GM12878 (cell line): ENCODE results near the gene PNMA6E. TPM values are rescaled to one million over a fixed set of nuclear protein-coding genes. Genes with fewer than 3 reads are reported as not detected.

ENCODE experiments used
- ATAC-seq: fragments of 200-7000 bp; cut with Tn5 transposase; 3 replicates; pipeline ENCODE4 v1.9.1; 2020; ENCODE audit warnings: mild to moderate bottlenecking, moderate library complexity
- BruUV-seq: library from RNA; stranded (reverse); fragments of 400-500 nt; replicated peaks from 2 replicates; lab custom pipeline; 2021; lab: Mats Ljungman, UMichigan
- CTCF ChIA-PET: fragments of 300-600 bp; sonication (Branson Sonifier 250); formaldehyde crosslinking; extraction: SDS; loops from one replicate; lab custom pipeline; 2021; ENCODE audit warnings: inconsistent platforms; lab: Yijun Ruan, JAX
- POLR2A ChIA-PET: fragments of 350-600 bp; formaldehyde crosslinking; extraction: SDS; loops from one replicate; lab custom pipeline; 2021; ENCODE audit warnings: inconsistent platforms; lab: Charles Lee
- RAD21 ChIA-PET: fragments of 300-600 bp; sonication (Branson Sonifier 250); formaldehyde crosslinking; loops from one replicate; lab custom pipeline; 2023; ENCODE audit warnings: antibody characterized with exemption; ENCODE audit not compliant: unreplicated experiment; lab: Charles Lee
- SMC1A ChIA-PET: fragments of 300-600 bp; sonication (Branson Sonifier 250); formaldehyde crosslinking; loops from one replicate; lab custom pipeline; 2023; ENCODE audit not compliant: unreplicated experiment, uncharacterized antibody; lab: Charles Lee
- DNase-seq: peaks from one replicate; pipeline ENCODE4 v3.0.0-alpha.2; 2011; ENCODE audit warnings: low read depth, low spot score
- FAIRE-seq: peaks from 3 replicates; lab custom pipeline; 2011; peaks lifted over from hg19 to GRCh38; lab: Jason Lieb, UNC
- H2AFZ ChIP-seq: 2 replicates; pipeline ENCODE4 v1.6.0; 2011; ENCODE audit warnings: low read depth, low read length, control low read depth; ENCODE audit not compliant: control insufficient read depth
- H3K27ac ChIP-seq: 2 replicates; pipeline ENCODE4 v1.5.1; 2011; ENCODE audit warnings: control low read depth; ENCODE audit not compliant: control insufficient read depth, insufficient read depth
- H3K27me3 ChIP-seq, 2 experiments: replicated peaks in 1 of 2; 2 replicates each; pipeline versions ENCODE4 v1.6.0 to v1.6.1; 2011; ENCODE audit warnings: low read length in 1 of 2; ENCODE audit not compliant: control insufficient read depth in 2 of 2, insufficient read depth in 2 of 2
- H3K36me3 ChIP-seq, 2 experiments: 2 replicates each; pipeline ENCODE4 v1.5.1; 2011; ENCODE audit warnings: low read length in 1 of 2; ENCODE audit not compliant: control insufficient read depth in 2 of 2, insufficient read depth in 2 of 2
- H3K4me1 ChIP-seq: 2 replicates; pipeline ENCODE4 v1.6.1; 2011; ENCODE audit warnings: mild to moderate bottlenecking, low read length, moderate library complexity, mixed read lengths; ENCODE audit not compliant: control insufficient read depth, insufficient read depth
- H3K4me2 ChIP-seq: 2 replicates; pipeline ENCODE4 v1.6.0; 2011; ENCODE audit warnings: control low read depth; ENCODE audit not compliant: control insufficient read depth, insufficient read depth
- H3K4me3 ChIP-seq: fragments of 200-600 bp; sonication (generic); 2 replicates; pipeline ENCODE4 v1.5.1; 2016
- H3K79me2 ChIP-seq: 2 replicates; pipeline ENCODE4 v1.6.0; 2011; ENCODE audit warnings: low read length; ENCODE audit not compliant: control insufficient read depth, insufficient read depth
- H3K9ac ChIP-seq: 2 replicates; pipeline ENCODE4 v1.8.0; 2011; ENCODE audit warnings: low read length, control low read depth, mixed read lengths; ENCODE audit not compliant: control insufficient read depth, insufficient read depth
- H3K9me3 ChIP-seq: replicated peaks from 3 replicates; pipeline ENCODE4 v1.5.1; 2011; ENCODE audit warnings: mild to moderate bottlenecking, low read length; ENCODE audit not compliant: control insufficient read depth, insufficient read depth
- H4K20me1 ChIP-seq: 2 replicates; pipeline ENCODE4 v1.6.0; 2011; ENCODE audit not compliant: control insufficient read depth, insufficient read depth
- CHD2 ChIP-seq: IDR thresholded peaks from 2 replicates; pipeline ENCODE4 v1.6.1; 2011; ENCODE audit warnings: low read depth, low read length, improper control_type of control experiment, borderline replicate concordance
- GABPA ChIP-seq: IDR thresholded peaks from 2 replicates; pipeline ENCODE4 v1.6.1; 2014; ENCODE audit warnings: antibody characterized with exemption, low read depth, mild to moderate bottlenecking, inconsistent platforms
- KAT2A ChIP-seq: conservative IDR thresholded peaks from 2 replicates; pipeline ENCODE4 v1.6.1; 2011; ENCODE audit warnings: low read depth, low read length; ENCODE audit not compliant: control insufficient read depth
- SMAD1 ChIP-seq: fragments of 450-650 bp; IDR thresholded peaks from 2 replicates; pipeline ENCODE4 v1.6.1; 2018; ENCODE audit warnings: mild to moderate bottlenecking, low read depth; ENCODE audit not compliant: partially characterized antibody
- SMARCA5 ChIP-seq: fragments of 450-650 bp; IDR thresholded peaks from 2 replicates; pipeline ENCODE4 v1.6.1; 2017; ENCODE audit warnings: mild to moderate bottlenecking
- SUPT20H ChIP-seq: IDR thresholded peaks from 2 replicates; pipeline ENCODE4 v1.6.1; 2011; ENCODE audit warnings: low read depth, mild to moderate bottlenecking, low read length, moderate library complexity, borderline replicate concordance; ENCODE audit not compliant: control insufficient read depth
- YY1 ChIP-seq: IDR thresholded peaks from 2 replicates; pipeline ENCODE4 v1.6.1; 2011; ENCODE audit warnings: low read depth, mild to moderate bottlenecking, low read length
- WGBS: methylation state at CpG from one replicate; pipeline ENCODE4 v1.1.6; 2016; ENCODE audit warnings: low lambda C conversion rate; ENCODE audit not compliant: insufficient replicate concordance, insufficient coverage; ENCODE audit errors: missing lambda C conversion rate; 5-methylcytosine and 5-hydroxymethylcytosine counted together
- in situ Hi-C: fragments of 300-500 bp; cut with MboI; formaldehyde crosslinking; loops from 9 replicates; pipeline ENCODE4 v1.14.3; 2018; ENCODE audit warnings: mixed read lengths
- intact Hi-C: fragments of 100-400 bp; cut with micrococcal nuclease; formaldehyde crosslinking; loops from one replicate; pipeline ENCODE4 v1.14.2; 2022; ENCODE audit not compliant: unreplicated experiment
- polyA plus RNA-seq, 11 experiments: library from polyadenylated mRNA; depleted of rRNA in 4 of 11; unstranded in 6 of 11; stranded (reverse) in 5 of 11; fragments of >200 nt; fragmentation: Nextera tagmentation in 4 of 11; fragmentation: Illumina TruSeq in 1 of 11; extraction: Ambion mirVana in 4 of 11; extraction: Trizol in 1 of 11; gene quantifications; 1 replicate in 1 of 11; 2 replicates in 10 of 11; pipeline versions ENCODE4 v1.2.1 to v1.2.3, GENCODE V29; 2011 to 2016; ENCODE audit warnings: inconsistent platforms in 2 of 11, missing spikeins in 2 of 11, low read depth in 1 of 11
- total RNA-seq, 4 experiments: library from RNA; depleted of rRNA in 3 of 4; stranded (reverse); fragments of >200 nt in 3 of 4; fragmentation: Illumina TruSeq in 1 of 4; extraction: Trizol in 1 of 4; gene quantifications; 2 replicates each; pipeline versions ENCODE4 v1.2.1 to v1.2.3, GENCODE V29; 2013 to 2021
- TF ChIP-seq, protein P1 (sequence below): fragments of 450-650 bp; formaldehyde crosslinking; IDR thresholded peaks from 2 replicates; pipeline ENCODE4 v1.4.0; 2022; ENCODE audit warnings: mild to moderate bottlenecking, moderate library complexity

Gene PNMA6E
- total and polyA plus RNA-seq, 10 of the 15 experiments (the other 5 are each of a cell fraction or from before 2014, with no cell fraction given), result not detected

DNA sequence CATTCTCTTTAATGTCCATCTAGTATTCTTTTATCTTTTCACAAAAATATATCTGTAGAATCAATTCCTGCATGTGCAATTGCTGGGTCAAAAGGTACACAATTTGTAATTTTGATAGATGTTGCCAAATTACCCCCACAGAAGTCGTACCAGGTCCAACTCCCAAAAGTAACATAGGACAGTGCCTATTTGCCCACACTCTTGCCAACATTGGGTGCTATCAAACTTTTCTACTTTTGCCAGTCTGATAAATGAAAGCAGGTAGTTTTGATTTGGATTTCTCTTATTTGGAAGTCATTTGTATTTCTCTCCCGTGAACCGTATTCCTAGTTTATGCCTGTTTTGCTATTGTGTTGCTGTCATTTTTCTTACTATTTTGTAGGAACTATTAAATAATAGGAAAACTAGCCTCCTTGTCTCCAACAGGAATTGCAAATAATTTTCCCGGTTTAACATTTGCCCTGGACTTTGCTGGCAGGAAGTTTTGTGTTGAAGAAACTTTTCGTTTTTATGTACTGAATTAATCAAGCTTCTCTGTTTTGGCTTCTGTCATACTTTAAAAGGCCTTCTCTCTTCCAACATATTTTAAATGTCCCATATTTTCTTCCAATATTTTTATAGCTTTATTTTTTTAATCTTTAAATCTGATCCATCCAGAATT lies 34.1 kb downstream of the PNMA6E start:
- Histone ChIP-seq H3K9ac (no peak overlapping the region), H4K20me1 (no peaks in the 10 kb centered on the region), H3K4me2 (no peak overlapping the region), H3K9me3 (no peaks in the 10 kb centered on the region; the same call in 2 of the 3 replicates), H3K4me1 (no peaks in the 10 kb centered on the region; the same call in 1 of the 2 replicates)
- RAD21 ChIA-PET, result no interaction called here
- SMC1A ChIA-PET, result no interaction called here
- CTCF ChIA-PET, result no interaction called here
- no peak for TF ChIP-seq SUPT20H
- TF ChIP-seq KAT2A, result no peak
- TF ChIP-seq, all 136 proteins: peak for 0
- POLR2A ChIA-PET, result no interaction called here
- Histone ChIP-seq H3K4me3 (no peak overlapping the region), H3K36me3 (no peaks in the 10 kb centered on the region), H3K27me3 (no peaks in the 10 kb centered on the region), H3K27ac (no peak overlapping the region), H2AFZ (no peak overlapping the region), H3K79me2 (no peaks in the 10 kb centered on the region)
- intact Hi-C loops, result no loop called here
- FAIRE-seq (no peak), ATAC-seq (no peak), DNase-seq (no peak)
- BruUV-seq, result no TSS peak
- WGBS, result 75% methylated on average over 5 of the region's 5 CpGs
- in situ Hi-C loops, result no loop called here

DNA sequence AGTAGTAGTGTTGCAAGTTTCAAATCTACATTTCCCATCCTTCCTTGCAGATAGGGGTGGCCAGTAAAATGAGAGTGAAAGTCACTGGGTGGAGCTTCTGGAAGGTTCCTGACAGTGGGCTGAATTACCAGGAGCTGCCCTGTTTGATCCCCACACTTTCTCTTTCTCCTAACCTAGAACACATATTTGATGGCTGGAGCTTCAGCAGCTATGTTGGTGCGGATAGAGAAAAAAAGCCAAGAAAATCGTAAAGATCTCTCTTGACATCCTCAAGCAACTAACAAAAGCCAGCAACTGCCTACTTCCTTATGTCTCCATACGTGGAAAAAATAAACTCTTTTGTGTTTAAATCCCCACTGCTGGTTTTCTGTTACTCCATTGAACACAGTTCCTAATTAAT lies 35.0 kb downstream of the PNMA6E start:
- Histone ChIP-seq H3K4me3 (no peak overlapping the region), H3K9ac (no peak overlapping the region), H3K4me2 (no peak overlapping the region), H3K27ac (no peak overlapping the region), H3K36me3 (no peaks in the 10 kb centered on the region), H4K20me1 (no peaks in the 10 kb centered on the region), H3K27me3 (no peaks in the 10 kb centered on the region), H3K4me1 (no peaks in the 10 kb centered on the region; the same call in 1 of the 2 replicates), H3K79me2 (no peaks in the 10 kb centered on the region), H2AFZ (no peak overlapping the region), H3K9me3 (no peaks in the 10 kb centered on the region; the same call in 2 of the 3 replicates)
- ChIA-PET CTCF (no interaction called here), POLR2A (no interaction called here), SMC1A (no interaction called here), RAD21 (no interaction called here)
- WGBS, result 46% methylated on average over 3 of the region's 3 CpGs
- in situ Hi-C loops, result no loop called here
- FAIRE-seq (no peak), ATAC-seq (no peak; the same call in 2 of the 3 replicates), DNase-seq (no peak)
- intact Hi-C loops, result no loop called here
- TF ChIP-seq CHD2 (no peak), GABPA (no peak), YY1 (no peak), SMAD1 (no peak), SMARCA5 (no peak)
- TF ChIP-seq, protein P1, sequence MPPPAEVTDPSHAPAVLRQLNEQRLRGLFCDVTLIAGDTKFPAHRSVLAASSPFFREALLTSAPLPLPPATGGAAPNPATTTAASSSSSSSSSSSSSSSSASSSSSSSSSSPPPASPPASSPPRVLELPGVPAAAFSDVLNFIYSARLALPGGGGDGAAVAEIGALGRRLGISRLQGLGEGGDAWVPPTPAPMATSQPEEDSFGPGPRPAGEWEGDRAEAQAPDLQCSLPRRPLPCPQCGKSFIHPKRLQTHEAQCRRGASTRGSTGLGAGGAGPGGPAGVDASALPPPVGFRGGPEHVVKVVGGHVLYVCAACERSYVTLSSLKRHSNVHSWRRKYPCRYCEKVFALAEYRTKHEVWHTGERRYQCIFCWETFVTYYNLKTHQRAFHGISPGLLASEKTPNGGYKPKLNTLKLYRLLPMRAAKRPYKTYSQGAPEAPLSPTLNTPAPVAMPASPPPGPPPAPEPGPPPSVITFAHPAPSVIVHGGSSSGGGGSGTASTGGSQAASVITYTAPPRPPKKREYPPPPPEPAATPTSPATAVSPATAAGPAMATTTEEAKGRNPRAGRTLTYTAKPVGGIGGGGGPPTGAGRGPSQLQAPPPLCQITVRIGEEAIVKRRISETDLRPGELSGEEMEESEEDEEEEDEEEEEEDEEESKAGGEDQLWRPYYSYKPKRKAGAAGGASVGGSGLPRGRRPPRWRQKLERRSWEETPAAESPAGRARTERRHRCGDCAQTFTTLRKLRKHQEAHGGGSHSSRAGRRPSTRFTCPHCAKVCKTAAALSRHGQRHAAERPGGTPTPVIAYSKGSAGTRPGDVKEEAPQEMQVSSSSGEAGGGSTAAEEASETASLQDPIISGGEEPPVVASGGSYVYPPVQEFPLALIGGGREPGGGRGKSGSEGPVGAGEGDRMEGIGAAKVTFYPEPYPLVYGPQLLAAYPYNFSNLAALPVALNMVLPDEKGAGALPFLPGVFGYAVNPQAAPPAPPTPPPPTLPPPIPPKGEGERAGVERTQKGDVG (CRISPR knock-in tag), result no peak
- no TSS peak for BruUV-seq
